Type B pancreatic cell (in vitro differentiated cells): ENCODE results near the gene NTS. TPM values are rescaled to one million over a fixed set of nuclear protein-coding genes. Genes with fewer than 3 reads are reported as not detected.

Source experiments
- DNase-seq: peaks from one replicate; pipeline ENCODE4 v3.0.0; 2021; ENCODE audit warnings: mixed read lengths; ENCODE audit not compliant: unreplicated experiment; ENCODE audit errors: extremely low spot score
- H3K27ac Mint-ChIP-seq: 2 replicates; pipeline ENCODE4 v1.8.0; 2021; ENCODE audit warnings: mild to moderate bottlenecking, mixed read lengths
- H3K27me3 Mint-ChIP-seq: 2 replicates; pipeline ENCODE4 v1.8.0; 2021; ENCODE audit warnings: mixed read lengths
- H3K36me3 Mint-ChIP-seq: 2 replicates; pipeline ENCODE4 v1.8.0; 2021; ENCODE audit warnings: mixed read lengths
- H3K4me1 Mint-ChIP-seq: one replicate; pipeline ENCODE4 v1.8.0; 2021; ENCODE audit warnings: mixed read lengths; ENCODE audit not compliant: unreplicated experiment
- H3K4me3 Mint-ChIP-seq: 2 replicates; pipeline ENCODE4 v1.8.0; 2021; ENCODE audit warnings: mild to moderate bottlenecking, mixed read lengths
- H3K9me3 Mint-ChIP-seq: 2 replicates; pipeline ENCODE4 v1.8.0; 2021; ENCODE audit warnings: mixed read lengths
- total RNA-seq: library from RNA; stranded (reverse); gene quantifications from 2 replicates; pipeline ENCODE4 v1.2.1, GENCODE V29; 2021; ENCODE audit warnings: low replicate concordance
- TF ChIP-seq, protein P1 (sequence below): fragments of 200-600 bp; sonication (generic); conservative IDR thresholded peaks from 2 replicates; pipeline ENCODE4 v1.5.0; 2021; ENCODE audit warnings: antibody characterized with exemption, mild to moderate bottlenecking

The NTS gene
- total RNA-seq, 1 donor from 2014 or later: 75.7 TPM

DNA sequence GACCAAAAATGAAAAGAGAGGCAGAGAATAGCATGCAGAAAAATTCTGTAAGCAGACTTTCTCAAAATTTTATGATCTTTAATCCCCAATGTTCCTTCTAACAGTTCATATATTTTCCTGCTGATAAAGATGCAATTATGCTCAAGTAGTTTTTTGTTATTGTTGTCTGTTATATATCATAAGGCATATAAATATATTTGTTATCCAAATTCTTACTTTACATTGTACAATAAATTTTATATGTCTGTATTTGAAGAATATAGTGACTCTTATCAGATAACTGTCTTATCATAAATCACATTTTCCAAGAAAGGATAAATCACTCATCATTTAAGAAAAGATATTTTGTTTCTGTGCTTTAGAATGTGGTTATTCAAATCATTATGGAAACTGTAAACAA, 40.5 kb upstream of the NTS start:
- H3K27me3 Mint-ChIP-seq: no peaks in the 10 kb centered on the region
- TF ChIP-seq, protein P1, sequence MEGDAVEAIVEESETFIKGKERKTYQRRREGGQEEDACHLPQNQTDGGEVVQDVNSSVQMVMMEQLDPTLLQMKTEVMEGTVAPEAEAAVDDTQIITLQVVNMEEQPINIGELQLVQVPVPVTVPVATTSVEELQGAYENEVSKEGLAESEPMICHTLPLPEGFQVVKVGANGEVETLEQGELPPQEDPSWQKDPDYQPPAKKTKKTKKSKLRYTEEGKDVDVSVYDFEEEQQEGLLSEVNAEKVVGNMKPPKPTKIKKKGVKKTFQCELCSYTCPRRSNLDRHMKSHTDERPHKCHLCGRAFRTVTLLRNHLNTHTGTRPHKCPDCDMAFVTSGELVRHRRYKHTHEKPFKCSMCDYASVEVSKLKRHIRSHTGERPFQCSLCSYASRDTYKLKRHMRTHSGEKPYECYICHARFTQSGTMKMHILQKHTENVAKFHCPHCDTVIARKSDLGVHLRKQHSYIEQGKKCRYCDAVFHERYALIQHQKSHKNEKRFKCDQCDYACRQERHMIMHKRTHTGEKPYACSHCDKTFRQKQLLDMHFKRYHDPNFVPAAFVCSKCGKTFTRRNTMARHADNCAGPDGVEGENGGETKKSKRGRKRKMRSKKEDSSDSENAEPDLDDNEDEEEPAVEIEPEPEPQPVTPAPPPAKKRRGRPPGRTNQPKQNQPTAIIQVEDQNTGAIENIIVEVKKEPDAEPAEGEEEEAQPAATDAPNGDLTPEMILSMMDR: no peak
- H3K27ac Mint-ChIP-seq: no peak overlapping the region
- DNase-seq: no peak
- H3K9me3 Mint-ChIP-seq: no peaks in the 10 kb centered on the region
- peaks cover 3% of the 10 kb centered on the region for H3K36me3 Mint-ChIP-seq
- no peak overlapping the region for H3K4me3 Mint-ChIP-seq
- H3K4me1 Mint-ChIP-seq: peaks cover 9% of the 10 kb centered on the region

DNA sequence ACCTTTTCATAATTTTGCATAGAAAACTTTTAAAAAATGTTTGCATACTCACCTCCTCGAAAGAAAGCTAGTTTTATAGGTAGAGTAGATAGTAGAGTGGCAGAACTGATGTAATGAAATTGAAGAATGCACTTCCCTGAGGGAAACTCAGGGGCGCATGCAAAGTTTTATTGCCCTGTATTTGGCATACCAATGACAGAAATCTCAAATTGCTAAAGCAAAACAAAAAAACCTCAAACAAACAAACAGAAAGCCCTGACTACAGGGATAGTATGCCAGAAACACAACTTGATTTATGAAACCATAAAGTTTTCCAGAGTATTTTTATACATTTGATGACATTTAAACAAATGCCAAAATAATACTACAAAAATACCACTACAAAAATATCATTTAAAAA, 39.7 kb upstream of the NTS start:
- TF ChIP-seq, protein P1: no peak
- H3K27me3 Mint-ChIP-seq: no peaks in the 10 kb centered on the region
- peaks cover 3% of the 10 kb centered on the region for H3K36me3 Mint-ChIP-seq
- no peak for DNase-seq
- no peak overlapping the region for H3K27ac Mint-ChIP-seq
- peak overlapping the region; percentile 75 for H3K4me3 Mint-ChIP-seq
- no peaks in the 10 kb centered on the region for H3K9me3 Mint-ChIP-seq
- peaks cover 9% of the 10 kb centered on the region for H3K4me1 Mint-ChIP-seq

DNA sequence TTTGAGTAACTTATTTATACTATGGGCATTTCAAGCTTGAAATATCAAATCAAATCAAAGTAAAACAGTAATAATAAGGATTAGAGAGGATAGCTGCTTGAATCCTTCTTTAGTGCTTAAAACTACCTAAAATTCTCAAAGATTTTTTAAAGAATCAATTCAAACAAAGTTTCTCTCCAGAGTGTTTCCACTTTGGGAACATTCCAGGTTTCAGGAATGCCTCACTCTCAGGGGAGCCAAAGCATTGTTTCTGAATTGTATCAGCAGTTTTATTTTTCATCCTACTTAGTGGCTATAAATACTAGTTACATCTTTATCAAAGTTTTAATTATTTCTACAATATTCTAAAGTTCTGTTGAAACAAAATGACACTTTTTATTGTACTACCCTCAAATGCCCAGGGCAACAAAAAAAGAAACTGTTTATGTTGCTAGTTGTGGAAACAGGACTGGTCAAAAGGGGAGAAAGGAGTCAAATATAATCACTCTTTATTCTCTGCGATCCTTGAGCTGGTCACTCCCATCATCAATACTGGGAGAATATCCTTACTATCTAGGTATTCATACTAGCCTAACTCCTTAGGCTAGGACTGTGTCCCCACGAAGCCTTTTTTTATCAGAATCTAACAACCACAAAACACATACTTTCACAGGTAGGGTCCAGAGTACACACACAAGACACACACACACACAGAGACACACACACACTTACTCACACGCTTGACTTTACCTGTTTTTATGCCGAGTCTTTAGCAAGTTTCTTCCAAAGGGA, 38.5 kb upstream of the NTS start:
- H3K36me3 Mint-ChIP-seq: no peaks in the 10 kb centered on the region
- no peak for DNase-seq
- TF ChIP-seq, protein P1: no peak
- H3K4me3 Mint-ChIP-seq: peak overlapping the region; percentile 89
- H3K27ac Mint-ChIP-seq: peak overlapping the region; percentile 84
- H3K27me3 Mint-ChIP-seq: no peaks in the 10 kb centered on the region
- peaks cover 9% of the 10 kb centered on the region for H3K4me1 Mint-ChIP-seq
- H3K9me3 Mint-ChIP-seq: no peaks in the 10 kb centered on the region

DNA sequence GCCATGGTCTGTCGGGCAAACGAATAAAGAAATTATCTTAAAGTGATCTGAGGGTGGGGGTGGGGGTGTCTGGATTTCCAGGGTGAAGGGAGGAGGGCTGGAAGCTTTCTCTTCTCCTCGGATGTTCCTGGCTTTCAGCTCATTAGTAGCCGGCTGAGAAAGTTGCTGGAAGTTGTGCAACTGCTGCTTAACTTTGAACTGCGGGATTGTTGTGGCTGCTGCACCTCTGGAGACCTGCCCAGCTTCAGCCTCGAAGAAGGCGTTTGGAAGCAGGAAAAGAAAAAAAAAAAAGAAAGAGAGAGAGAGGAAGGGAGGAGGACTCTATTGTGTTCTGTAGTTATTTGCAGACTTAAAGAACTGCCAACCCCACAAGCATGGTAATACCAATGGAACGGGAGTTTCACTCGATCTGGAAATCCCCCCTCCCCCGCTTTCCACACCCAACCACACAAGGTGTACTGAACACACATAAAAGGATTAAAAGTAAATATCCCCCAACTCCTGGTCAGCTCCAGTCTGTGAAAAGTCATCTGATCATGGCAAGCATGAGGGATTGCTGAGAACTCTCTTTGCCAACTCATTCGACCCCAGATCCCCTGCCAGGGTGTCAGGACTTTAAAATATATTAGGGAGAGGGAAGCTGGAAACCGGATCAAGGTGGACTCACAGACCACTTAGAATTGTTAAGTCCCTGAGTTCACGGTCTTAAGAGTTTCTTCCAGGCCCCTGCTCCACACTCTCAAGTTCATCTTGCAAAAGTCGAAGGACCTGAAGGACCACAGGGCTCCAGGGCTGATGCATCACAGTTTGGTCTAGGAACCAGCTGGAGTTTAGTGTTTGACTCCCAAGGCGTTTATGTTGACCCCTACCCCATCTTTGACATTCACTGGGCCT, 37.7 kb upstream of the NTS start, which contains the start of gene RASSF9:
RASSF9 (minus strand) TSS at position 213 of the 894 bp plus-strand sequence; CDS start at position 5, 208 bp downstream.
- TF ChIP-seq, protein P1: no peak
- Mint-ChIP-seq H3K27ac (peak within 1 kb of the TSS; percentile 84), H3K4me3 (peak within 1 kb of the TSS; percentile 89), H3K4me1 (peaks cover 9% of the 10 kb centered on the region), H3K9me3 (no peaks in the 10 kb centered on the region), H3K36me3 (no peaks in the 10 kb centered on the region), H3K27me3 (no peaks in the 10 kb centered on the region)
- DNase-seq: no peak

DNA sequence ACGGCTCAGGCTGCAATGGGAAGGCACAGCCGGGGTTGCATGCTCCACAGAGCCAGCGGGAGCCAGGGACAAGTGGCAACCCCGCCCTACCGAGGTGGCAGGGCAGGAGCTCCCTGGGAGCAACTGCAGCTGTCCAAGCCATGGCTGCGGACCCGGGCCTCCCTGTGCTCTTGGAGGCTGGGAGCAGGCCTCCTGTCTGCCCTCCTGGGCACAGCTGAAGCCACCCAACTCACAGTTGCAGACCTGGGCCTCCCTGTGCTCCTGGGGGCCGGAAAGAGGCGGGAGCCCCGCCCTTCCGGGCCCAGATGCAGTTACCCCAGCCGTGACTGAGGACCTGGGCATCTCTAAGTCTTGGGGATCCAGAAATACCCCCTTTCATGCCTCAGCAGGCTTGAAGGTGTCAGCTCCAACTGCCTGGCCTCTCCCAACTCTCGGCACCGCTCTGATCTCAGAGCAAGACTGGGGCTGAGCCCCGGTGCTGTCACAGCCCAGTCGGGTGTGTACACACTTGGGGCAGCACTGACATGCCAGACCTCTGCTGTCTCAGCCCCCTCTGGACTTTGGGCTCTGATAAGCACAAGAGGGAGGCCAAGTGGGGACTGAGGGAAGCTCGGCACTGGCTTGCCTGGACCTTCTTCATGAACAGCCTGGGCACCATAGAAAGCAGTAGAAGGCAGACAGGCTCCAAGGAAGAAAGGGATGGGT, 30.3 kb upstream of the NTS start:
- no peaks in the 10 kb centered on the region for H3K27me3 Mint-ChIP-seq
- H3K9me3 Mint-ChIP-seq: no peaks in the 10 kb centered on the region
- no peak for DNase-seq
- H3K36me3 Mint-ChIP-seq: no peaks in the 10 kb centered on the region
- H3K27ac Mint-ChIP-seq: no peak overlapping the region
- no peak overlapping the region for H3K4me3 Mint-ChIP-seq
- no peaks in the 10 kb centered on the region for H3K4me1 Mint-ChIP-seq
- TF ChIP-seq, protein P1: no peak
